Memory B cell (primary cell): ENCODE measurements around the gene RYR1.
"Not testable (repeated sequence)": the region's sequence is repeated elsewhere in the genome, so short reads cannot be mapped to it uniquely, and the experiment has no call there.

Source experiments
- ATAC-seq: fragments of 150-1000 bp; cut with Tn5 transposase; 2 replicates; pipeline ENCODE4 v1.10.0; 2021; ENCODE audit warnings: low read depth, mild to moderate bottlenecking, moderate library complexity
- DNase-seq, 2 donors: peaks; one replicate each; pipeline ENCODE4 v3.0.0; 2022; ENCODE audit warnings: low spot score in 2 of 2
- H3K27ac Mint-ChIP-seq: one replicate; pipeline ENCODE4 v1.8.0; 2022; ENCODE audit warnings: mild to moderate bottlenecking, moderate library complexity, mixed read lengths
- H3K27me3 Mint-ChIP-seq: one replicate; pipeline ENCODE4 v1.8.0; 2022; ENCODE audit warnings: mixed read lengths
- H3K36me3 Mint-ChIP-seq: one replicate; pipeline ENCODE4 v1.8.0; 2022; ENCODE audit warnings: mild to moderate bottlenecking, mixed read lengths
- H3K4me1 Mint-ChIP-seq: one replicate; pipeline ENCODE4 v1.8.0; 2022; ENCODE audit warnings: mixed read lengths
- H3K4me3 Mint-ChIP-seq: one replicate; pipeline ENCODE4 v1.8.0; 2022; ENCODE audit warnings: mild to moderate bottlenecking, moderate library complexity, mixed read lengths
- H3K9me3 Mint-ChIP-seq: one replicate; pipeline ENCODE4 v1.8.0; 2022; ENCODE audit warnings: mixed read lengths

RYR1 gene

GRCh38 chr19:38615007-38615581, 181.6 kb downstream of the RYR1 start:
- Mint-ChIP-seq H3K36me3 (peaks cover 25% of the 10 kb centered on the region), H3K4me1 (peaks cover 46% of the 10 kb centered on the region)
- ATAC-seq = no peak

GRCh38 chr19:38616265-38616664, 182.8 kb downstream of the RYR1 start:
- Mint-ChIP-seq H3K4me3 (peak overlapping the region; percentile 99), H3K27ac (peak overlapping the region; percentile 97), H3K27me3 (no peaks in the 10 kb centered on the region), H3K36me3 (peaks cover 19% of the 10 kb centered on the region), H3K9me3 (no peaks in the 10 kb centered on the region), H3K4me1 (peaks cover 44% of the 10 kb centered on the region)
- no peak for ATAC-seq
- no peak for DNase-seq

More at GRCh38 chr19:38615007-38615581, 181.6 kb downstream of the RYR1 start:
- Mint-ChIP-seq H3K27me3 (no peaks in the 10 kb centered on the region), H3K4me3 (peak overlapping the region; percentile 73), H3K27ac (peak overlapping the region; percentile 58), H3K9me3 (no peaks in the 10 kb centered on the region)
- DNase-seq = no peak

DNA sequence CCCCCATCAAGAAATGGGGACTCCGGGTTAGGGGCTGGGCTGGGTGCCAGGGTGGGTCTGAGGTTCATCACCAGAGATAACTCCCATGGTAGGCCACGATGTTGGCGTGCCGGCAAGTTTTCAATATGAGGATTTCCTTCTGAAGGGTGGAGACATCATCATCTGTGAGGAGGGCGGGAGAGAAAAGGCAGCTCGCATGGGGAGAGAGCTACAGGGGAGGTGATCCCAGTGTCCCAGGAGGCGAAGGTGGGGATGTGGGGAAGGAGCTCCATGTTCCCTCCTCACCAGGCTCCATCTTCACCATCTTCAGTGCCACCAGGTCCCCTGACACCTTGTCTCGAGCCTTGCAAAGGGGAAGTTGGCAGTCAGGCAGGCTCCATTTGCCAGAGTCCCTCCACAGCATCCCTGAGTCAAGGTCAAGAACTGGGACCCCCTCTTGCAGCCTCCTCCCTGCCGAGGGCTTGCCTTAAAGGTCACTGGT, 183.8 kb downstream of the RYR1 start:
- DNase-seq (peak; percentile 22 to 35), ATAC-seq (peak; percentile 23)
- H3K27ac Mint-ChIP-seq = peak overlapping the region; percentile 97
- H3K36me3 Mint-ChIP-seq = peaks cover 25% of the 10 kb centered on the region
- H3K4me1 Mint-ChIP-seq = peaks cover 44% of the 10 kb centered on the region
- H3K9me3 Mint-ChIP-seq = no peaks in the 10 kb centered on the region
- peak overlapping the region; percentile 99 for H3K4me3 Mint-ChIP-seq
- H3K27me3 Mint-ChIP-seq = no peaks in the 10 kb centered on the region

DNA sequence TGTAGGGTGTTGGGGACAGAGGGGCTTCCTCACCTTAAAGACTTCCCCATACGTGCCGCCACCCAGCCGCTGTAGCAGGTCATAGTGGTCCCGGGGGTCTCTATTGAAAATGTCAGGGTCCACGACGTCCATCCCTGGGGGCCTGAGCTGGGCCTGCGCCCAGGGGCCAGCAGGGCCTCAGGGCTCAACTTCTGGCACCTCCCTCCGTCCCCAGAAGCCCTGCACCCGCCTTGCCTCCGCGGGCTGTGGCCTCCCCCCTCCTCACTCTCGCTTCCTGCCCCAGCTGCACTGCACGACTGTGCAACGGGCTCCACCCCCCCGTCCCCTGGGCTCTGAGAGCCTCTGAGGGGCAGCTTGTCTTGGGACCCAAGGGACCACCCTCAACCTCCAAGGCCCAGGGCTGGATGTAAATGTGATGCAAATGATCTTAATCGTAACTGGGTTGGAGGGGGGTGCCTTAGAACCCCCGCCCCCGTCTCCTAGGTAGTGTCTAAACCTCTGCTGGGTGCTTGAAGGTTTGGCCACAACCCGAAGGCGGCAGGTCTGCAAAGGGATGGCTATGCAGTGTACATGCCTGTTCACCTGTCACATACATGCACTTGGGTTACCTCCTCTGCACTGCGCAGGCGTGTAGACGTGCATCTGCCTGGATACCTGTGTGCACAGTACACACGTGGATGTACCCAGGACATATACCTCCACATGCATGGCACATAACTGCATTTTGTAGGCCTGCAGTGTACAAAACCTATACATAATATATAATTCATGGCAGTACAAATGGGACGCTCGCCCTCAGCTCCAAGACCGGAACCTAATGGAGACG, 184.5 kb downstream of the RYR1 start, which contains the start of gene MAP4K1:
Gene MAP4K1, minus strand, starts transcription at position 190 of the 826 bp plus-strand sequence. Its CDS starts 58 bp downstream, at position 132.
- Mint-ChIP-seq H3K36me3 (peaks cover 21% of the 10 kb centered on the region), H3K27me3 (no peaks in the 10 kb centered on the region), H3K9me3 (no peaks in the 10 kb centered on the region), H3K4me3 (peak within 1 kb of the TSS; percentile 99), H3K4me1 (peaks cover 39% of the 10 kb centered on the region), H3K27ac (peak within 1 kb of the TSS; percentile 97)
- DNase-seq = peak; percentile 75 to 92
- ATAC-seq = peak; percentile 80

- H3K4me1 Mint-ChIP-seq = peaks cover 35% of the 10 kb centered on the region
- H3K36me3 Mint-ChIP-seq = peaks cover 18% of the 10 kb centered on the region
- DNase-seq (peak; percentile 93 to 94), ATAC-seq (peak; percentile 48)
- H3K9me3 Mint-ChIP-seq = no peaks in the 10 kb centered on the region
- no peaks in the 10 kb centered on the region for H3K27me3 Mint-ChIP-seq
- peak within 1 kb of the TSS; percentile 99 for H3K4me3 Mint-ChIP-seq
- peak within 1 kb of the TSS; percentile 97 for H3K27ac Mint-ChIP-seq
These were observed 185.3 kb downstream of the RYR1 start, which contains the start of gene EIF3K for GRCh38 chr19:38618590-38619360. Gene EIF3K, plus strand, starts transcription at chr19:38619188. Its CDS starts 81 bp downstream, at chr19:38619269.

DNA sequence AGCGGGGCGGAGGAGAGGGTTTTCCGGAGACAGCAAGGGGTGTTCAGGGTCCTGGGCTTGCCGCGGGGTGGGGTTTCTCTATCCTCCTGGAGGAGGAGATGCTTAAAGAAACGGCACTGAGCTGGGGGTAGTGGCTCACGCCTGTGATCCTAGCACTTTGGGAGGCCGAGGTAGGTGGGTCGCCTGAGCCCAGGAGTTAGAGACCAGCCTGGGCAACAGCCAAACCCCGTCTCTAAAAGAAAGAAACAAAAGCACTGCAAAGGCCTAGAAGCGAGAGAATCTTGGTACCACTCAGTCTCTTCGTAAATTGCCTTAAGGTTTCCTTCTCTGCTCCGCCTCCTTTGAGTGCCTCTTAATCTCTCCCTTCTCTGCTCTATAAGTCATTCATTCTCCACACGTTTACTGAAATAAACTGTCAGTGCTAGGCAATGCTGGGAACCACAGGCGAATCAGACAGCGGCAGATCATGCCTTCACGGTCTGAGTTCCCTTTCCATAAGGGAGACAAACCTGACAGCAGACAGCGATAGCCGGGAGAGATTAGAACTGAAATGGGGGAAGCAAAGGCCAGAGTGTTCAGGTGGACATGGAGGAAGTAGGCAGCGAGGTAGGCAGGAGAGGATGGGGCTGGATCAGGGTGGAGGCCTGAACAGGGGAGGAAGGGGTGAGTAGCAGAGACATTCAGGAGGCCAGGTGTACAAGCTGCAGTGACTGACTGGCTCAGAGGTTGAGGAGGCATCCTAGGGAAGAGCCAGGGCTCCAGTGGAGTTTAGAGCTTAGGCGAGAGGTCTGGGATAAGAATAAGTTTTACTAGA, 186.1 kb downstream of the RYR1 start:
- Mint-ChIP-seq H3K4me3 (peak overlapping the region; percentile 99), H3K27me3 (no peaks in the 10 kb centered on the region), H3K9me3 (no peaks in the 10 kb centered on the region), H3K27ac (peak overlapping the region; percentile 97), H3K4me1 (peaks cover 29% of the 10 kb centered on the region), H3K36me3 (peaks cover 23% of the 10 kb centered on the region)
- ATAC-seq (no peak), DNase-seq (no peak)

DNA sequence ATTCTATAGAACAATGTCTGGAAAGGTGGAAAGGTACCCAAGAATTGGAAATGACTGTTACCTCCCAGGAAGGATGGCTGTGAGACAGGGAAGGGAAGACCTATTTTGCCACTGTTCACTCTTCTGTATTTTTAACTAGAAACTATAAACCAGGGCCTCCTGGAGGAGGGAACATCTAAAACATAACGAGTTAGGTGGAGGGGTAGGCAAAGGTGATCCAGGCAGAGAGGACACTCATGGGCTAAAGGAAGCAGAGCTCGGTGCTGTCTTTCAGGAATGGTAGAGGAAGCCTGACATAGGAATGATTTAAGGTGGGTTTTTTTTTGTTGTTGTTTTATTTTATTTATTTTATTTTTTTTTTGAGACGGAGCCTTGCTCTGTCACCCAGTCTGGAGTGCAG, 191.3 kb downstream of the RYR1 start:
- Mint-ChIP-seq H3K4me1 (peaks cover 9% of the 10 kb centered on the region), H3K27me3 (no peaks in the 10 kb centered on the region), H3K9me3 (no peaks in the 10 kb centered on the region), H3K36me3 (peaks cover 40% of the 10 kb centered on the region), H3K27ac (peak overlapping the region; percentile 42), H3K4me3 (no peak overlapping the region)
- DNase-seq = no peak
- no peak for ATAC-seq

- DNase-seq = no peak
- Mint-ChIP-seq H3K27me3 (no peaks in the 10 kb centered on the region), H3K4me1 (peaks cover 3% of the 10 kb centered on the region), H3K4me3 (no peak overlapping the region), H3K27ac (no peak overlapping the region), H3K36me3 (peaks cover 41% of the 10 kb centered on the region), H3K9me3 (no peaks in the 10 kb centered on the region)
- ATAC-seq = no peak
These were observed 192.9 kb downstream of the RYR1 start for GRCh38 chr19:38626401-38626800.

DNA sequence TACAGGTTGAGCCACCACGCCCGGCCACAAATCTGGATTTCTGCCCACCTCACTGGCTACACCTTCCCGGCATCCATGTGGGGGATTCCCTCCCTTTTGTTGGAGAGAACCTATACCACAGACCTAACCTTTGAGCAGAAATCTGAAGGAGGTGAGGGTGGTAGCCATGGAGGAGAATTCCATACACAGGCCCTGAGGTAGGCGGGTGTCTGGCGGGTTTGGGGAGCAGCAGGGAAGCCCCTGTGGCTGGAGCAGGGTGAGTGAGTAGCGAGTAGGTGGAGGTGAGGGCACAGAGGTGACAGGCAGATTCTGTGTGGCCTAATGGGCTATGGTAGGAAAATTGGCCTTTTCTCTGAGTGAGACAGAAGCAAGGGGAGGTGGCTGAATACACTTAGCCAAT, 196.1 kb downstream of the RYR1 start:
- Mint-ChIP-seq H3K4me1 (peaks cover 5% of the 10 kb centered on the region), H3K27me3 (no peaks in the 10 kb centered on the region), H3K4me3 (no peak overlapping the region), H3K36me3 (peaks cover 34% of the 10 kb centered on the region), H3K27ac (peak overlapping the region; percentile 48), H3K9me3 (no peaks in the 10 kb centered on the region)
- ATAC-seq (no peak), DNase-seq (no peak)

DNA sequence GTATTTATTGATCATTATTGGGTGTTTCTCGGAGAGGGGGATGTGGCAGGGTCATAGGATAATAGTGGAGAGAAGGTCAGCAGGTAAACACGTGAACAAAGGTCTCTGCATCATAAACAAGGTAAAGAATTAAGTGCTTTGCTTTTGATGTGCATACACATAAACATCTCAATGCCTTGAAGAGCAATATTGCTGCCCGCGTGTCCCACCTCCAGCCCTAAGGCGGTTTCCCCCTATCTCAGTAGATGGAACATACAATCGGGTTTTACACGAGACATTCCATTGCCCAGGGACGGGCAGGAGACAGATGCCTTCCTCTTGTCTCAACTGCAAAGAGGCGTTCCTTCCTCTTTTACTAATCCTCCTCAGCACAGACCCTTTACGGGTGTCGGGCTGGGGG, 197.8 kb downstream of the RYR1 start:
- H3K9me3 Mint-ChIP-seq, H3K4me1 Mint-ChIP-seq, DNase-seq, H3K4me3 Mint-ChIP-seq, H3K27ac Mint-ChIP-seq, ATAC-seq, H3K27me3 Mint-ChIP-seq: not testable (repeated sequence)
- peaks cover 28% of the 10 kb centered on the region for H3K36me3 Mint-ChIP-seq

DNA sequence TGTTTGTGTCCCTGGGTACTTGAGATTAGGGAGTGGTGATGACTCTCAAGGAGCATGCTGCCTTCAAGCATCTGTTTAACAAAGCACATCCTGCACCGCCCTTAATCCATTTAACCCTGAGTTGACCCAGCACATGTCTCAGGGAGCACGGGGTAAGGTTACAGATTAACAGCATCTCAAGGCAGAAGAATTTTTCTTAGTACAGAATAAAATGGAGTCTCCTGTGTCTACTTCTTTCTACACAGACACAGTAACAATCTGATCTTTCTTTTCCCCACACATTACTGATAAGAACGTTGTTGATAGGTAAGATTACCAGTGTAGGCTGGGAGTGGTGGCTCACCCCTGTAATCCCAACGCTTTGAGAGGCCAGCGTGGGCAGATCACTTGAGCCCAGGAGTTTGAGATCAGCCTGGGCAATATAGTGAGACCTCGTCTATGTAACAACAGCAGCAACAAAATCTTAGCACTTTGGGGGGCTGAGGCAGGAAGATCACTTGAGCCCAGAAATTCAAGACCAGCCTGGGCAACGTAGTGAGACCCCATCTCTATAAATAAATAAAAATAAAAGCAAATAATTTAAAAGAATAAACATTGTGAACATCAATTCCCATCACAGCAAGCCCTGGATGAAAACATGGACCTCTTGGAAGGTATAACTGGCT, 198.5 kb downstream of the RYR1 start:
- Mint-ChIP-seq H3K36me3 (peaks cover 26% of the 10 kb centered on the region), H3K4me1 (peaks cover 10% of the 10 kb centered on the region)
- H3K27me3 Mint-ChIP-seq, H3K9me3 Mint-ChIP-seq, H3K27ac Mint-ChIP-seq, H3K4me3 Mint-ChIP-seq, ATAC-seq, DNase-seq: not testable (repeated sequence)

GRCh38 chr19:38632476-38633213, 199.2 kb downstream of the RYR1 start:
- H3K36me3 Mint-ChIP-seq = peaks cover 25% of the 10 kb centered on the region

More at GRCh38 chr19:38632476-38633213, 199.2 kb downstream of the RYR1 start:
- no peak overlapping the region for H3K4me3 Mint-ChIP-seq
- no peak overlapping the region for H3K27ac Mint-ChIP-seq
- no peaks in the 10 kb centered on the region for H3K27me3 Mint-ChIP-seq
- H3K9me3 Mint-ChIP-seq = no peaks in the 10 kb centered on the region
- ATAC-seq (no peak), DNase-seq (no peak)
- peaks cover 15% of the 10 kb centered on the region for H3K4me1 Mint-ChIP-seq
